Measurements from ENCODE around the gene GLIS2.

GRCh38 chr16:4334724-4335495 is 19.0 kb downstream of the GLIS2 start:
- TF ChIP-seq CTCF (tag by site-specific recombination; IDR thresholded peaks at IDR 0.05) (no peak), SP2 (tag by site-specific recombination; IDR thresholded peaks at IDR 0.05) (no peak), KLF9 (tag by site-specific recombination; IDR thresholded peaks at IDR 0.05; ENCODE audit: low read depth) (no peak), ZNF341 (tag by site-specific recombination; IDR thresholded peaks at IDR 0.05; ENCODE audit: low read depth) (no peak), ZNF16 (tag by site-specific recombination; IDR thresholded peaks at IDR 0.05; ENCODE audit: low read depth) (no peak), ZNF133 (tag by site-specific recombination; IDR thresholded peaks at IDR 0.05) (no peak), ZNF837 (tag by site-specific recombination; IDR thresholded peaks at IDR 0.05) (no peak), ZNF639 (tag by site-specific recombination; IDR thresholded peaks at IDR 0.05) (no peak), ZNF501 (tag by site-specific recombination; IDR thresholded peaks at IDR 0.05) (no peak), ZNF146 (tag by site-specific recombination; IDR thresholded peaks at IDR 0.05) (no peak), ZNF768 (tag by site-specific recombination; IDR thresholded peaks at IDR 0.05) (no peak), ZNF23 (tag by site-specific recombination; IDR thresholded peaks at IDR 0.05; ENCODE audit: borderline replicate concordance) (no peak), KLF16 (tag by site-specific recombination; IDR thresholded peaks at IDR 0.05) (no peak)
- TF ChIP-seq, protein P1, sequence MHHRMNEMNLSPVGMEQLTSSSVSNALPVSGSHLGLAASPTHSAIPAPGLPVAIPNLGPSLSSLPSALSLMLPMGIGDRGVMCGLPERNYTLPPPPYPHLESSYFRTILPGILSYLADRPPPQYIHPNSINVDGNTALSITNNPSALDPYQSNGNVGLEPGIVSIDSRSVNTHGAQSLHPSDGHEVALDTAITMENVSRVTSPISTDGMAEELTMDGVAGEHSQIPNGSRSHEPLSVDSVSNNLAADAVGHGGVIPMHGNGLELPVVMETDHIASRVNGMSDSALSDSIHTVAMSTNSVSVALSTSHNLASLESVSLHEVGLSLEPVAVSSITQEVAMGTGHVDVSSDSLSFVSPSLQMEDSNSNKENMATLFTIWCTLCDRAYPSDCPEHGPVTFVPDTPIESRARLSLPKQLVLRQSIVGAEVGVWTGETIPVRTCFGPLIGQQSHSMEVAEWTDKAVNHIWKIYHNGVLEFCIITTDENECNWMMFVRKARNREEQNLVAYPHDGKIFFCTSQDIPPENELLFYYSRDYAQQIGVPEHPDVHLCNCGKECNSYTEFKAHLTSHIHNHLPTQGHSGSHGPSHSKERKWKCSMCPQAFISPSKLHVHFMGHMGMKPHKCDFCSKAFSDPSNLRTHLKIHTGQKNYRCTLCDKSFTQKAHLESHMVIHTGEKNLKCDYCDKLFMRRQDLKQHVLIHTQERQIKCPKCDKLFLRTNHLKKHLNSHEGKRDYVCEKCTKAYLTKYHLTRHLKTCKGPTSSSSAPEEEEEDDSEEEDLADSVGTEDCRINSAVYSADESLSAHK (tag by site-specific recombination; IDR thresholded peaks at IDR 0.05): no peak
